Neuronal stem cell (in vitro differentiated cells): ENCODE measurements around the gene EMC10.

Experiments used
- DNase-seq: peaks from one replicate; pipeline ENCODE4 v3.0.0-alpha.2; 2013; ENCODE audit warnings: low spot score
- H2AFZ ChIP-seq: one replicate; pipeline ENCODE4 v1.6.1; 2013; ENCODE audit warnings: mild to moderate bottlenecking, low read length, inconsistent platforms
- H2AK5ac ChIP-seq: 2 replicates; pipeline ENCODE4 v1.6.1; 2013; ENCODE audit warnings: low read depth, mild to moderate bottlenecking, inconsistent platforms, low read length, moderate library complexity, mixed read lengths
- H2BK120ac ChIP-seq: 2 replicates; pipeline ENCODE4 v1.6.1; 2013; ENCODE audit warnings: low read depth, mild to moderate bottlenecking, inconsistent platforms, low read length, moderate library complexity, mixed read lengths
- H2BK12ac ChIP-seq: one replicate; pipeline ENCODE4 v1.6.1; 2013; ENCODE audit warnings: low read length, inconsistent platforms
- H2BK15ac ChIP-seq: 2 replicates; pipeline ENCODE4 v1.6.1; 2013; ENCODE audit warnings: mild to moderate bottlenecking, low read length, inconsistent platforms, mixed read lengths
- H2BK5ac ChIP-seq: one replicate; pipeline ENCODE4 v1.6.1; 2013; ENCODE audit warnings: inconsistent platforms, mild to moderate bottlenecking, low read length, moderate library complexity
- H3K14ac ChIP-seq: one replicate; pipeline ENCODE4 v1.6.1; 2013; ENCODE audit warnings: low read length, inconsistent platforms
- H3K18ac ChIP-seq: 2 replicates; pipeline ENCODE4 v1.6.1; 2013; ENCODE audit warnings: low read length, inconsistent platforms
- H3K23ac ChIP-seq: 2 replicates; pipeline ENCODE4 v1.6.1; 2013; ENCODE audit warnings: low read depth, mild to moderate bottlenecking, mixed read lengths, low read length, inconsistent platforms; ENCODE audit not compliant: poor library complexity
- H3K27ac ChIP-seq: replicated peaks from 3 replicates; pipeline ENCODE4 v1.5.1; 2013; ENCODE audit warnings: low read length, inconsistent platforms
- H3K27me3 ChIP-seq, 3 experiments: 2 replicates each; pipeline ENCODE4 v1.6.1; 2013; ENCODE audit warnings: low read length in 3 of 3, mild to moderate bottlenecking in 2 of 3, inconsistent platforms in 1 of 3, low read depth in 1 of 3, mixed read lengths in 1 of 3, moderate library complexity in 1 of 3; ENCODE audit not compliant: control insufficient read depth in 3 of 3, insufficient read depth in 3 of 3
- H3K36me3 ChIP-seq, 2 donors: replicated peaks in 1 of 2; 2 replicates each; pipeline ENCODE4 v1.6.1; 2013; ENCODE audit warnings: low read length in 2 of 2; ENCODE audit not compliant: control insufficient read depth in 2 of 2, insufficient read depth in 2 of 2
- H3K4ac ChIP-seq: 2 replicates; pipeline ENCODE4 v1.6.1; 2013; ENCODE audit warnings: inconsistent platforms, mild to moderate bottlenecking, low read length, moderate library complexity
- H3K4me1 ChIP-seq, 2 donors: 1 replicate in 1 of 2; 2 replicates in 1 of 2; pipeline ENCODE4 v1.6.1; 2013; ENCODE audit warnings: low read length in 2 of 2, low read depth in 1 of 2; ENCODE audit not compliant: control insufficient read depth in 2 of 2, insufficient read depth in 1 of 2
- H3K4me2 ChIP-seq: one replicate; pipeline ENCODE4 v1.6.1; 2013; ENCODE audit warnings: mild to moderate bottlenecking, low read length, inconsistent platforms; ENCODE audit not compliant: insufficient read depth, poor library complexity, severe bottlenecking
- H3K4me3 ChIP-seq, 2 donors: 2 replicates each; pipeline ENCODE4 v1.5.1; 2013; ENCODE audit warnings: low read length in 2 of 2, mild to moderate bottlenecking in 2 of 2, inconsistent platforms in 1 of 2, moderate library complexity in 1 of 2
- H3K79me1 ChIP-seq: one replicate; pipeline ENCODE4 v1.6.1; 2013; ENCODE audit warnings: low read depth, mild to moderate bottlenecking, inconsistent platforms, low read length, moderate library complexity
- H3K9ac ChIP-seq: one replicate; pipeline ENCODE4 v1.6.1; 2013; ENCODE audit warnings: mild to moderate bottlenecking, low read depth, low read length, inconsistent platforms; ENCODE audit not compliant: poor library complexity
- H3K9me3 ChIP-seq, 2 donors: replicated peaks in 1 of 2; 2 replicates each; pipeline versions ENCODE3 to v1.6.1; 2013; ENCODE audit warnings: low read length in 2 of 2, mild to moderate bottlenecking in 2 of 2, inconsistent platforms in 1 of 2, low read depth in 1 of 2, mixed read lengths in 1 of 2, moderate library complexity in 1 of 2; ENCODE audit not compliant: control insufficient read depth in 2 of 2, insufficient read depth in 1 of 2
- H4K8ac ChIP-seq: one replicate; pipeline ENCODE4 v1.6.1; 2013; ENCODE audit warnings: low read depth, mild to moderate bottlenecking, inconsistent platforms, low read length, moderate library complexity
- H4K91ac ChIP-seq: one replicate; pipeline ENCODE4 v1.6.1; 2013; ENCODE audit warnings: low read length, low read depth, mild to moderate bottlenecking, inconsistent platforms; ENCODE audit not compliant: poor library complexity
- WGBS, 2 donors: extraction: QIAGEN DNeasy Blood & Tissue Kit; methylation state at CpG; one replicate each; pipeline ENCODE4 v1.1.7; 2013; ENCODE audit warnings: missing lambda C conversion rate in 2 of 2, mixed read lengths in 1 of 2; ENCODE audit not compliant: insufficient read length in 2 of 2, insufficient replicate concordance in 1 of 2; ENCODE audit errors: extremely low coverage in 2 of 2; 5-methylcytosine and 5-hydroxymethylcytosine counted together

The EMC10 gene

DNA sequence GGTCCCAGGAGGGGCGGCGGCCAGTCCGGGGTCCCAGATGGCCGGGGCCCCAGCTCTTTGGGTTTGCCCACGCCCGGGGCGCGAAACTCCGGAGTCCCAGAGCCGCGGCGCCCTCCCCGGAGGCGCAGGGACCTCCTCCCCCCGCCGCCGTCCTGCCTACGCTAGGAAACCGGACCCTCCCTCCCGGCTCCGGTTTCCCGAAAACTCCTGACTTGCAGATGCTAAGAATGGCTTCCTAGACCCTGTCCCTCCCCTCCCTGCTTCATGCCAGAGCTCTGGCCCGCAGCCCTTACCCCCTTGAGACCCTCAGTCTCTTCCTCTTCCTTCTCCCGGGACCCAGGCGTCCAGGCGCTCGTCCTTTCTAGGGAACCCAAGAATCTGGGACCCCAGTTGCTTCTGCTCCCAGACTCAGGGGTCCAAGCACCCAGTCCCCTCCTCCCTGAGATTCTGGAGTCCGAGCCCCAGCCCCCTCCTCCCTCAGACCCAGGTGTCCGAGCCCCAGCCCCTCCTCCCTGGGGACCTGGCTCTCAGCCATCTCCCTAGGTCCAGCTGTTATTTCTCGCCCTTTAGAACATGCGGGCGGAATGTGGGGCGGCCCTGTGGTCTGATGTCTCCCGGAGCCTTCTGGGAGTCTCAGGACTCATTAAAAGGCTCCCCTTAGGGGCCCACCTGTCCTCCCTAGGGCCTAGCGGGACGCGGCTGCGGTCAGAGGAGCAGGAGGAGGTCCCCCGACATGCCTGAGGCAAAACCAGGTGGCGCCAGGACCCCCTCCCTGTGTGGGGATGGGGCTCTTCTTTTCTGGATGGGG, 43.9 kb upstream of the EMC10 start, which contains the start of gene MYBPC2:
TSS of gene MYBPC2 (plus strand) at position 672 of the 808 bp plus-strand sequence. CDS start at position 734, 62 bp downstream.
- H2AFZ ChIP-seq = peak within 1 kb of the TSS; percentile 90
- no peaks in the 10 kb centered on the region for H3K9me3 ChIP-seq
- H2BK5ac ChIP-seq = peak within 1 kb of the TSS; percentile 98
- H3K18ac ChIP-seq = peak within 1 kb of the TSS; percentile 99
- H3K14ac ChIP-seq = peak within 1 kb of the TSS; percentile 89
- peak within 1 kb of the TSS; percentile 71 for H3K27ac ChIP-seq
- peaks cover 0 to 53% (median 28%) of the 10 kb centered on the region in 3 experiments for H3K27me3 ChIP-seq
- H2BK120ac ChIP-seq = peak within 1 kb of the TSS; percentile 99
- H3K79me1 ChIP-seq = no peaks in the 10 kb centered on the region
- DNase-seq = peak; percentile 27
- H4K8ac ChIP-seq = no peak within 1 kb of the TSS
- H2AK5ac ChIP-seq = peak within 1 kb of the TSS; percentile 40
- H3K9ac ChIP-seq = no peak within 1 kb of the TSS
- H3K4ac ChIP-seq = peak within 1 kb of the TSS; percentile 37
- H3K4me3 ChIP-seq = peak within 1 kb of the TSS; percentile 53 to 84
- no peak within 1 kb of the TSS for H4K91ac ChIP-seq
- no CpG with 5 or more reads among the region's 40 CpGs for WGBS, 2 donors
- peak within 1 kb of the TSS; percentile 63 for H2BK12ac ChIP-seq
- peaks cover 13 to 20% of the 10 kb centered on the region in 2 donors for H3K4me1 ChIP-seq
- peak within 1 kb of the TSS; percentile 73 for H3K23ac ChIP-seq
- peak within 1 kb of the TSS; percentile 98 for H2BK15ac ChIP-seq
- no peaks in the 10 kb centered on the region for H3K36me3 ChIP-seq
- peak within 1 kb of the TSS; percentile 86 for H3K4me2 ChIP-seq

- H3K36me3 ChIP-seq = no peaks in the 10 kb centered on the region
- peak overlapping the region; percentile 40 for H2AK5ac ChIP-seq
- peak overlapping the region; percentile 90 for H2AFZ ChIP-seq
- no peak for DNase-seq
- no peak overlapping the region for H3K4me2 ChIP-seq
- peaks cover 13 to 19% of the 10 kb centered on the region in 2 donors for H3K4me1 ChIP-seq
- no peaks in the 10 kb centered on the region for H3K9me3 ChIP-seq
- no peak overlapping the region for H3K14ac ChIP-seq
- no peak overlapping the region for H4K91ac ChIP-seq
- no peak overlapping the region for H3K23ac ChIP-seq
- peak overlapping the region; percentile 98 for H2BK15ac ChIP-seq
- H2BK5ac ChIP-seq = no peak overlapping the region
- H2BK120ac ChIP-seq = peak overlapping the region; percentile 99
- no peak overlapping the region for H3K4ac ChIP-seq
- peak overlapping the region; percentile 99 for H3K18ac ChIP-seq
- no peak overlapping the region for H4K8ac ChIP-seq
- H2BK12ac ChIP-seq = no peak overlapping the region
- WGBS, 2 donors = no CpG with 5 or more reads among the region's 19 CpGs
- H3K9ac ChIP-seq = no peak overlapping the region
- no peak overlapping the region for H3K4me3 ChIP-seq
- no peak overlapping the region for H3K27ac ChIP-seq
- H3K27me3 ChIP-seq = peaks cover 0 to 53% (median 20%) of the 10 kb centered on the region in 3 experiments
- no peaks in the 10 kb centered on the region for H3K79me1 ChIP-seq
Observed at GRCh38 chr19:50433201-50434180, 42.8 kb upstream of the EMC10 start.

DNA sequence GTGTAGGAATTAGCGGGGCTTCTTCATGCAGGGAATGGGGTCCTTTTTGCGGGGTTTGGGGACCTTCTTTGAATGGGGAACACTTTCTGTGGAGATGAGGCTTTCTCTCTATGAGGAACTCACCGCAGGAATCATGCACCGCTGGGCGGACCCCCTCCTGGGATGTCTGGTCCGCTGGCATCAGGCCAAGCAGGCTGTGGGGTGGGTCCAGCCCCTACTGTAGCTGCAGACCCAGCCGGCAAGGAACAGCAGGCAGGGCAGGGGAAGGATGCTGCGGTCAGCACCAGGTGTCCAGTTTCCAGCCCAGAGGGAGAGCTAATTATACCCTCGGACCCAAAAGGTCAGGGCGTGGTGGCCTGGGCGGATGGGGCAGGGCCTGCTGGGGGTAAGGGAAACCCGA, 41.8 kb upstream of the EMC10 start:
- H2BK15ac ChIP-seq = peak overlapping the region; percentile 75
- H4K8ac ChIP-seq = no peak overlapping the region
- peak overlapping the region; percentile 95 for H2AK5ac ChIP-seq
- H3K4me1 ChIP-seq = peaks cover 13 to 19% of the 10 kb centered on the region in 2 donors
- H3K4ac ChIP-seq = no peak overlapping the region
- no peak overlapping the region for H2BK120ac ChIP-seq
- H3K23ac ChIP-seq = no peak overlapping the region
- no peak overlapping the region for H2AFZ ChIP-seq
- H3K4me3 ChIP-seq = no peak overlapping the region
- H2BK12ac ChIP-seq = peak overlapping the region; percentile 84
- no peaks in the 10 kb centered on the region for H3K9me3 ChIP-seq
- H3K14ac ChIP-seq = no peak overlapping the region
- no CpG with 5 or more reads among the region's 12 CpGs for WGBS, 2 donors
- DNase-seq = no peak
- no peak overlapping the region for H4K91ac ChIP-seq
- no peaks in the 10 kb centered on the region for H3K79me1 ChIP-seq
- no peak overlapping the region for H3K4me2 ChIP-seq
- H3K27ac ChIP-seq = no peak overlapping the region
- peak overlapping the region; percentile 57 for H3K18ac ChIP-seq
- H3K27me3 ChIP-seq = peaks cover 0 to 44% (median 11%) of the 10 kb centered on the region in 3 experiments
- no peak overlapping the region for H2BK5ac ChIP-seq
- no peaks in the 10 kb centered on the region for H3K36me3 ChIP-seq
- no peak overlapping the region for H3K9ac ChIP-seq
